ENCODE results near the gene NBPF1.
"Not testable (repeated sequence)": the region's sequence is repeated elsewhere in the genome, so short reads cannot be mapped to it uniquely, and the experiment has no call there.

DNA sequence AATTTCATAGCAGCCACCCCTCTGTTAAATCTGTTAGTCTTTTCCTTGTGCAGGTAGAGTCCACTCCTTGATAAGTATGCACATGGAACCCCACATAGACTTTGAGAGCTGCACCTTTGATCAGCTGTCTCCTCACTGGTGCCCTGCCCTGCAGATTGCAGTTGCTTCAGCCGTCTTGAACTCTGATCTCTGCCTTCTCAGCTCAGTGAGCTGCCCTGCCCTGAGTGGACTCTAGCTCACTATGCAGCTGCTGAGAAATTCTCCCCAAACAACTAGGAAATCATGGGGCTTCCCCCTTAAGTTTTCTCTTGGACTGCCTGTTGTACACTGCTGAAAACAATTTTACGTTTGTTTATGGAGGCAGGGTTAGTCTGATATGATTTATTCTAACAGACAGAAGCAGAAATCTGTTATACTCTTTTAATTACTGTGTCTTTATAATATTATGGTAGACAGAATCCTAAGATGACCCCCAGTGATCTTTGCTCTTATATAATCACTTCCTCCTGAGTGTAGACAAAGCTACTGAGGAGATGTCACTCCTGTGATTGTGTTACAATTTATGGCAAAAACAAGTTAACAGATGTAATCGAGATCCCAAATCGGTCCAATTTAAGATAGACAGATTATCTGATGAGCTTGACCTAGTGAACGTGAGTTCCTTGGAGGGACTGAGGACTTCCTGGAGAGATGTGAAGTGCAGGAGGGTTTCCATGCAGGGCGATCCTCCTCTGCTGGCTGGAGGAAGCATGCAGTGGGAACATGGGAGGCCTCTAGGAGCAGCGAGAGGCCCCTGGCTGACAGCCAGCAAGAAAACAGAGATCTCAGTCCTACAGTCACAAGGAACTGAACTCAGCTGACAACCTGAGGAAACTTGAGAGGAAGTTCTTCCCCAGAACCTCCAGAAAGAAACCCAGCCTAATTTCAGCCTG is 12.2 kb downstream of the NBPF1 start:
- TF ChIP-seq CTCF, POLR2A, EP300 (IDR thresholded peaks at IDR 0.05): not testable (repeated sequence)
